ENCODE results near the gene HOMER2.

DNA sequence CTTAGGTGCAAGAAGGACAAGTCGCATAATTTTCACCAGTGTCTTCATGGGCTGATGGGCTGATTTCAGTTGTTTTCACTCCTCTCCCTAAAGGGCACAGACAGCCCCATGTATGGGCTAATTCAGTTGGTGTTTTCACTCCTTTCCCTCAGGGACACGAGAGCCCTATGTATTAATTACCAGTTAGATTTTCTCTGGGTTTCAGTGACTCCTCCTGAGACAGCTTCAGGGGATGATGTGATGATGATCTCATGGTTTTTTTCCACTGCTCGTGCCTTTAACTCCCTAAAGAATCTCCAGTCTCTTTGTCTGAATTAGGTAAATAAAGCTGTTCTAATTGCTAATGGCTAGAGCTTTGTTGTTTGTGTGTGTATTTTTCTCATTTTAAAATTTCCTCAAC, 43.4 kb upstream of the HOMER2 start:
- TF ChIP-seq, protein P1, sequence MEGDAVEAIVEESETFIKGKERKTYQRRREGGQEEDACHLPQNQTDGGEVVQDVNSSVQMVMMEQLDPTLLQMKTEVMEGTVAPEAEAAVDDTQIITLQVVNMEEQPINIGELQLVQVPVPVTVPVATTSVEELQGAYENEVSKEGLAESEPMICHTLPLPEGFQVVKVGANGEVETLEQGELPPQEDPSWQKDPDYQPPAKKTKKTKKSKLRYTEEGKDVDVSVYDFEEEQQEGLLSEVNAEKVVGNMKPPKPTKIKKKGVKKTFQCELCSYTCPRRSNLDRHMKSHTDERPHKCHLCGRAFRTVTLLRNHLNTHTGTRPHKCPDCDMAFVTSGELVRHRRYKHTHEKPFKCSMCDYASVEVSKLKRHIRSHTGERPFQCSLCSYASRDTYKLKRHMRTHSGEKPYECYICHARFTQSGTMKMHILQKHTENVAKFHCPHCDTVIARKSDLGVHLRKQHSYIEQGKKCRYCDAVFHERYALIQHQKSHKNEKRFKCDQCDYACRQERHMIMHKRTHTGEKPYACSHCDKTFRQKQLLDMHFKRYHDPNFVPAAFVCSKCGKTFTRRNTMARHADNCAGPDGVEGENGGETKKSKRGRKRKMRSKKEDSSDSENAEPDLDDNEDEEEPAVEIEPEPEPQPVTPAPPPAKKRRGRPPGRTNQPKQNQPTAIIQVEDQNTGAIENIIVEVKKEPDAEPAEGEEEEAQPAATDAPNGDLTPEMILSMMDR (conservative IDR thresholded peaks at IDR 0.05; ENCODE audit: low read length) = no peak
- no peak for TF ChIP-seq EZH2phosphoT487 (IDR thresholded peaks at IDR 0.05; ENCODE audit: borderline replicate concordance)

All from Loucy (cell line).